Measurements from ENCODE around the gene CUEDC1.

The CUEDC1 gene

GRCh38 chr17:57894848-57895247, 60.4 kb downstream of the CUEDC1 start:
- no peak for DNase-seq (ENCODE audit: low read depth)

GRCh38 chr17:57892820-57893595, 62.2 kb downstream of the CUEDC1 start:
- DNase-seq (ENCODE audit: low read depth): peak; percentile 99

GRCh38 chr17:57892146-57892819, 62.9 kb downstream of the CUEDC1 start:
- DNase-seq (ENCODE audit: low read depth): peak; percentile 90

GRCh38 chr17:57890857-57891232, 64.4 kb downstream of the CUEDC1 start:
- DNase-seq (ENCODE audit: low read depth): no peak

GRCh38 chr17:57889892-57890856, 65.0 kb downstream of the CUEDC1 start:
- peak; percentile 90 for DNase-seq (ENCODE audit: low read depth)

GRCh38 chr17:57889252-57889651, 66.0 kb downstream of the CUEDC1 start:
- DNase-seq (ENCODE audit: low read depth): no peak

- DNase-seq (ENCODE audit: low read depth): no peak
Measured at GRCh38 chr17:57888311-57889216, 66.6 kb downstream of the CUEDC1 start.

- no peak for DNase-seq (ENCODE audit: low read depth)
Measured at GRCh38 chr17:57887161-57887560, 68.1 kb downstream of the CUEDC1 start.

GRCh38 chr17:57886020-57886419, 69.2 kb downstream of the CUEDC1 start:
- DNase-seq (ENCODE audit: low read depth): no peak

- DNase-seq (ENCODE audit: low read depth): no peak
Measured at GRCh38 chr17:57885148-57885915, 69.9 kb downstream of the CUEDC1 start.

GRCh38 chr17:57881783-57882351, 73.3 kb downstream of the CUEDC1 start:
- DNase-seq (ENCODE audit: low read depth): no peak

GRCh38 chr17:57881143-57881542, 74.1 kb downstream of the CUEDC1 start:
- no peak for DNase-seq (ENCODE audit: low read depth)

- peak; percentile 51 for DNase-seq (ENCODE audit: low read depth)
Measured at GRCh38 chr17:57880086-57880456, 75.1 kb downstream of the CUEDC1 start.

GRCh38 chr17:57879437-57880085, 75.7 kb downstream of the CUEDC1 start:
- DNase-seq (ENCODE audit: low read depth): peak; percentile 55

GRCh38 chr17:57877803-57878377, 77.3 kb downstream of the CUEDC1 start:
- no peak for DNase-seq (ENCODE audit: low read depth)

GRCh38 chr17:57876866-57877237, 78.4 kb downstream of the CUEDC1 start:
- DNase-seq (ENCODE audit: low read depth): peak; percentile 36

- peak; percentile 58 for DNase-seq (ENCODE audit: low read depth)
Measured at GRCh38 chr17:57876023-57876865, 79.0 kb downstream of the CUEDC1 start.

GRCh38 chr17:57875290-57876022, 79.8 kb downstream of the CUEDC1 start:
- DNase-seq (ENCODE audit: low read depth): peak; percentile 99
